CD4-positive, alpha-beta memory T cell (primary cell): ENCODE data around the gene STPG1. TPM values are rescaled to one million over a fixed set of nuclear protein-coding genes. Genes with fewer than 3 reads are reported as not detected.

ENCODE experiments used
- CTCF ChIA-PET: fragments of 350-600 bp; sonication (Branson Sonifier 250); formaldehyde crosslinking; loops from one replicate; lab custom pipeline; 2021; ENCODE audit warnings: inconsistent platforms; ENCODE audit not compliant: partially characterized antibody; lab: Charles Lee
- POLR2A ChIA-PET: fragments of 350-600 bp; sonication (Branson Sonifier 250); formaldehyde crosslinking; loops from one replicate; lab custom pipeline; 2021; ENCODE audit not compliant: partially characterized antibody; lab: Charles Lee
- DNase-seq, 5 donors: peaks; one replicate each; pipeline versions ENCODE4 v3.0.0 to v3.0.0-alpha.2; 2020 to 2022; ENCODE audit warnings: mixed read lengths in 1 of 5
- H3K27ac ChIP-seq: one replicate; pipeline ENCODE4 v1.7.0; 2013; ENCODE audit warnings: low read depth, low read length
- H3K27me3 ChIP-seq: 2 replicates; pipeline ENCODE4 v1.7.0; 2013; ENCODE audit warnings: mild to moderate bottlenecking, low read length, moderate library complexity; ENCODE audit not compliant: insufficient read depth
- H3K36me3 ChIP-seq: 2 replicates; pipeline ENCODE4 v1.7.0; 2013; ENCODE audit warnings: mild to moderate bottlenecking, low read length, moderate library complexity; ENCODE audit not compliant: insufficient read depth
- H3K4me1 ChIP-seq: 2 replicates; pipeline ENCODE4 v1.7.0; 2013; ENCODE audit warnings: mild to moderate bottlenecking, low read length, moderate library complexity; ENCODE audit not compliant: insufficient read depth
- H3K4me3 ChIP-seq, 2 donors: one replicate each; pipeline ENCODE4 v1.7.0; 2013; ENCODE audit warnings: low read length in 2 of 2, mild to moderate bottlenecking in 1 of 2
- H3K9me3 ChIP-seq, 2 donors: one replicate each; pipeline ENCODE4 v1.7.0; 2013; ENCODE audit warnings: low read length in 2 of 2, control low read depth in 1 of 2; ENCODE audit not compliant: control insufficient read depth in 1 of 2
- H3K27ac Mint-ChIP-seq, 7 donors: one replicate each; pipeline ENCODE4 v1.8.0; 2020 to 2021; ENCODE audit warnings: mixed read lengths in 7 of 7, mild to moderate bottlenecking in 6 of 7, inconsistent platforms in 3 of 7, moderate library complexity in 3 of 7
- H3K27me3 Mint-ChIP-seq, 2 donors: one replicate each; pipeline ENCODE4 v1.8.0; 2020 to 2021; ENCODE audit warnings: mixed read lengths in 2 of 2
- H3K36me3 Mint-ChIP-seq, 2 donors: one replicate each; pipeline ENCODE4 v1.8.0; 2020 to 2021; ENCODE audit warnings: mixed read lengths in 2 of 2, inconsistent platforms in 1 of 2, mild to moderate bottlenecking in 1 of 2
- H3K4me1 Mint-ChIP-seq, 4 donors: one replicate each; pipeline ENCODE4 v1.8.0; 2020 to 2021; ENCODE audit warnings: mixed read lengths in 4 of 4, mild to moderate bottlenecking in 1 of 4
- H3K4me3 Mint-ChIP-seq, 8 donors: one replicate each; pipeline ENCODE4 v1.8.0; 2020 to 2021; ENCODE audit warnings: mixed read lengths in 8 of 8, mild to moderate bottlenecking in 7 of 8, moderate library complexity in 6 of 8, inconsistent platforms in 3 of 8
- H3K9me3 Mint-ChIP-seq, 8 donors: one replicate each; pipeline ENCODE4 v1.8.0; 2020 to 2021; ENCODE audit warnings: mixed read lengths in 8 of 8, mild to moderate bottlenecking in 5 of 8, inconsistent platforms in 3 of 8, moderate library complexity in 1 of 8
- intact Hi-C: fragments of 100-400 bp; cut with micrococcal nuclease; formaldehyde crosslinking; loops from one replicate; pipeline ENCODE4 v1.15.1; 2023
- polyA plus RNA-seq, 2 donors: library from polyadenylated mRNA; unstranded; fragments of 300-500 nt; fragmentation: Illumina TruSeq; gene quantifications; one replicate each; pipeline ENCODE4 v1.2.3, GENCODE V29; 2021
- total RNA-seq, 2 experiments: library from RNA; stranded (reverse); gene quantifications; one replicate each; pipeline ENCODE4 v1.2.3, GENCODE V29; 2021

Gene STPG1
- total and polyA plus RNA-seq, 4 experiments from 2014 or later = 3.1 to 4.9 (median 3.8) TPM

DNA sequence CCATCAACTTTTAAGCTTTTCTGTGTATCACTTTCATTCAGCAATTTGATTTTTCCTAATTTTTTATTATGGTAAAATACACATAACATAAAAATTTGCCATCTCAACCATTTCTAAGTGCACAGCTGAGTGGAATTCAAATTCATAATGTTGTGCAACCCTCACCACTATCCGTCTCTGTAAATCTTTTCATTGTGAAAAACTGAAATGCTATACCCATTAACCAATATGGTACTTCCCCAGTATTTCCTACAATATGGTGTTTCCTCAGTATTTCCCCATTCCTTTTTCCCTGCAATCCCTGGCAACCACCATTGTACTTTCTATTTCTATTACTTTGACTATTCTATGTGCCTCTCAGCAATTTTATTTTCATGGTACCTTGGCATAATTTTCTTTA lies 6.8 kb downstream of the STPG1 start:
- no peaks in the 10 kb centered on the region for H3K27me3 ChIP-seq
- H3K27ac ChIP-seq = no peak overlapping the region
- Mint-ChIP-seq H3K4me1 (peaks cover under 1 to 2% (median 2%) of the 10 kb centered on the region in 4 donors), H3K27ac (no peak overlapping the region), H3K4me3 (no peak overlapping the region), H3K27me3 (no peaks in the 10 kb centered on the region), H3K9me3 (peaks cover 0 to 4% (median 0%) of the 10 kb centered on the region in 8 donors), H3K36me3 (peaks cover 0 to 3% of the 10 kb centered on the region in 2 donors)
- no peaks in the 10 kb centered on the region for H3K36me3 ChIP-seq
- ChIA-PET CTCF (interaction anchor here (12.9 kb wide), 1 partner anchor 14 kb away, joined by 100 read pairs; no protein-coding TSS in a partner anchor), POLR2A (no interaction called here)
- H3K9me3 ChIP-seq = no peaks in the 10 kb centered on the region
- H3K4me3 ChIP-seq = no peak overlapping the region
- DNase-seq = no peak
- intact Hi-C loops = no loop called here
- H3K4me1 ChIP-seq = no peaks in the 10 kb centered on the region

DNA sequence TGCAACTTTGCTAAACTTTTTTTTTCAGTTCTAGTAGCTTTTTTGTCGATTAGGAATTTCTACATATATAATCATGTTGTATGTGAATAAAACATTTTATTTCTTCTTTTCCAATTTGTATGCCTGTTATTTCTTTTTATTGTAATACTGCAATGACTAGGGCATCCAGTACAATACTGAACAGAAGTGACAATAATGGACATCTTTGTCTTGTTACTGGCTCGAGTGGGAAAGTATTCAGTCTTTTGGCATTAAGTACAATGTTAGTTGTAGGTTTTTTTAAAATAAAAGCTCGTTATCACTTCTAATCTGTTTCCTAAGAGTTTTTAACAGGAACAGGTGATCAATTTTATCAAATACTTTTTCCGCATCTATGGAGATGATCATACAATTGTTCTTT lies 9.8 kb downstream of the STPG1 start:
- no peak overlapping the region for H3K4me3 ChIP-seq
- ChIA-PET CTCF (interaction anchor here (2.6 to 12.9 kb wide), 3 partner anchors 11 to 204 kb away, joined by 18 to 100 read pairs (median 20); partner anchors contain the start of gene NIPAL3), POLR2A (no interaction called here)
- no peaks in the 10 kb centered on the region for H3K4me1 ChIP-seq
- no peaks in the 10 kb centered on the region for H3K36me3 ChIP-seq
- DNase-seq = no peak
- Mint-ChIP-seq H3K36me3 (peaks cover 2 to 11% of the 10 kb centered on the region in 2 donors), H3K9me3 (peaks cover 0 to 4% (median 0%) of the 10 kb centered on the region in 8 donors), H3K4me1 (no peaks in the 10 kb centered on the region), H3K4me3 (no peak overlapping the region), H3K27me3 (no peaks in the 10 kb centered on the region), H3K27ac (no peak overlapping the region)
- no peak overlapping the region for H3K27ac ChIP-seq
- no peaks in the 10 kb centered on the region for H3K27me3 ChIP-seq
- intact Hi-C loops = no loop called here
- no peaks in the 10 kb centered on the region for H3K9me3 ChIP-seq

DNA sequence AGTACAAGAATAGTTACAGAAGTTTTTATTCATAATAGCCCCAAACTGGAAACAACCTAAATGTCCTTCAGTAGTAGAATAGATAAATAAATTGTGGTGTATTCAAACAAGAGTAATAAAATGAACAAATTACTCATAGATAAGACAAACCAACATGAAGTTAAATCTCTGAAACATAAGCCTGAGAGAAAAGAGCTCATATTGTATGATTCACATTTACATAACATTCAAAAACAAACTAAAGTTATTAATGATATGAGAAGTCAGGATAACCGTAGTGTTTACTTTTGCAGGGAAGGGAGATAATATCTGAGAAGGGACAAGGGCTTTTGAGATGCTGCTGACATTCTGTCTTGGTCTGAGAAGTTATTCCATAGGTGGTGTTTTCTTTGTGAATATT lies 13.5 kb downstream of the STPG1 start:
- Mint-ChIP-seq H3K27ac (peak overlapping the region in 1 of 7 donors; percentile 51), H3K4me1 (no peaks in the 10 kb centered on the region), H3K27me3 (no peaks in the 10 kb centered on the region), H3K36me3 (peaks cover 2 to 8% of the 10 kb centered on the region in 2 donors), H3K9me3 (no peaks in the 10 kb centered on the region), H3K4me3 (no peak overlapping the region)
- no peaks in the 10 kb centered on the region for H3K4me1 ChIP-seq
- no peak for DNase-seq
- no peak overlapping the region for H3K4me3 ChIP-seq
- H3K9me3 ChIP-seq = no peaks in the 10 kb centered on the region
- H3K36me3 ChIP-seq = no peaks in the 10 kb centered on the region
- no peaks in the 10 kb centered on the region for H3K27me3 ChIP-seq
- intact Hi-C loops = no loop called here
- no peak overlapping the region for H3K27ac ChIP-seq
- CTCF ChIA-PET = interaction anchor here (1.1 to 12.9 kb wide), 5 partner anchors 8 to 201 kb away, joined by 3 to 100 read pairs (median 9); partner anchors contain the start of gene NIPAL3
- POLR2A ChIA-PET = no interaction called here

DNA sequence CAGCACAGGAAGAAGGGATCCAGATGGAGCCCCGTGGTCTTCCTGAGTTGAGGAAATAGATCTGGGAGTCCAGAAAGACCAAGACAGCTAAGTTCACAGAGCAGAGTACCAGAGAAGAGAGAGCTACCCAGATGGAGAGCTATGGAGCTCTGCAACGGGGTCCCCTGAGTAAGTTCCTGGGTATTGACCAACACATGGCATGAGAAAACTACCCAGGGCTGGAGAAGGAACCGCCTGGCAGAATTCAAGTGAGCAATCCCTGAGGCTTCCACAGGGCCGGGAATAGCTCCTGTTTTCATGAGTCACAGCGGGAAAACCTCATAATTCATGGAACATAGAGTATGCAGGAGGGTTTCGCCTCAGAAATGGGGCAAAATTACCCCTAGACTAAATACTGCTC lies 19.7 kb downstream of the STPG1 start:
- H3K27me3 ChIP-seq = no peaks in the 10 kb centered on the region
- no peak overlapping the region for H3K27ac ChIP-seq
- Mint-ChIP-seq H3K36me3 (peaks cover 0 to 1% of the 10 kb centered on the region in 2 donors), H3K9me3 (no peaks in the 10 kb centered on the region), H3K4me3 (no peak overlapping the region), H3K4me1 (peaks cover 23 to 29% (median 26%) of the 10 kb centered on the region in 4 donors), H3K27ac (peak overlapping the region in 5 of 7 donors; percentile 69 to 99 (median 97)), H3K27me3 (no peaks in the 10 kb centered on the region)
- intact Hi-C loops = loop anchor here (5.0 to 10.0 kb wide), 2 partner anchors 72 to 441 kb away; no protein-coding TSS in a partner anchor
- H3K4me1 ChIP-seq = peaks cover 33% of the 10 kb centered on the region
- no peak for DNase-seq
- H3K4me3 ChIP-seq = no peak overlapping the region
- ChIA-PET POLR2A (interaction anchor here (1.5 to 5.4 kb wide), 5 partner anchors 21 to 194 kb away, joined by 5 to 86 read pairs (median 20); partner anchors contain the start of genes NIPAL3, RCAN3 and STPG1), CTCF (interaction anchor here (1.1 to 6.7 kb wide), 19 partner anchors 10 to 248 kb away, joined by 3 to 517 read pairs (median 8); partner anchors contain the start of genes IFNLR1, NIPAL3 and STPG1)
- H3K36me3 ChIP-seq = no peaks in the 10 kb centered on the region
- H3K9me3 ChIP-seq = no peaks in the 10 kb centered on the region

DNA sequence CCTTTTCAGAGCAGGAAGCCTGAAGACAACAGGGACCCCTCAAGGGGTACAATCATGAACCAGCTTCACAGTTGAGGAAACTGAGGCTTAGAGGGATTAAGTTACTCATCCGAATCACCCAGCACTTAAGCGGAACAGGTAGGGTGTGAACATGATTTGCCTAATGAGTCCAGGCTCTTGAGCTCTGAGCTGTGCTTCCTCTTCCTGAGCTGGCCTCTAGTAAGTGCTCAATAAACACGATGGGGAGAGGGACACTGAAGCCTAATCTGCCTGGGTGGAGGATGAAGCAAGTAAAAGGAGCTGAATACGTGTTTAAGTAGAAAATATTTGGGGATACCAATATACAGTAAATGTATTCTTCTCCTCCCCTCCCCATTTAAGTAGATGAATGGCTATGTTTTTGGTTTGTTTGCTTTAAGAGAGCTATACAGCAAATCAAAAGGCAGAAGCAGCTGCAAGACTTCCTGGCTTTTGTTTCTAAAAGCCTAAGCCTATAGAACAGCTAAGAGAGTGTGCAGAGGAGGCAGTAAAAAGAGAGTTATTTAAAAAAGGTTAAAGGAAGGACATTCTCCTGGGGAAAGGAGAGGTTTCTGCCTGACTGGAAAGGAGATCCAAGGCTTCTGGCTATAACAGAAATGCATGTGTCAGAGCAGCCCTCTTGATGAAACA lies 20.5 kb downstream of the STPG1 start:
- DNase-seq = no peak
- H3K27ac Mint-ChIP-seq = peak overlapping the region; percentile 9 to 99 (median 97)
- Histone ChIP-seq H3K27me3 (no peaks in the 10 kb centered on the region), H3K27ac (peak overlapping the region; percentile 72), H3K4me3 (no peak overlapping the region), H3K36me3 (no peaks in the 10 kb centered on the region), H3K4me1 (peaks cover 33% of the 10 kb centered on the region), H3K9me3 (no peaks in the 10 kb centered on the region)
- peak overlapping the region in 5 of 8 donors; percentile 54 to 90 (median 87) for H3K4me3 Mint-ChIP-seq
- intact Hi-C loops = loop anchor here (1.0 to 10.0 kb wide), 5 partner anchors 22 to 442 kb away; partner anchors contain the start of gene NIPAL3
- no peaks in the 10 kb centered on the region for H3K9me3 Mint-ChIP-seq
- POLR2A ChIA-PET = interaction anchor here (1.3 to 5.4 kb wide), 11 partner anchors 22 to 249 kb away, joined by 3 to 86 read pairs (median 7); partner anchors contain the start of genes IFNLR1, NIPAL3, RCAN3 and SRRM1
- peaks cover 23 to 29% (median 26%) of the 10 kb centered on the region in 4 donors for H3K4me1 Mint-ChIP-seq
- peaks cover 0 to 1% of the 10 kb centered on the region in 2 donors for H3K36me3 Mint-ChIP-seq
- H3K27me3 Mint-ChIP-seq = no peaks in the 10 kb centered on the region
- CTCF ChIA-PET = interaction anchor here (0.6 to 6.7 kb wide), 28 partner anchors 9 to 322 kb away, joined by 3 to 517 read pairs (median 5); partner anchors contain the start of genes IFNLR1, NIPAL3 and STPG1

DNA sequence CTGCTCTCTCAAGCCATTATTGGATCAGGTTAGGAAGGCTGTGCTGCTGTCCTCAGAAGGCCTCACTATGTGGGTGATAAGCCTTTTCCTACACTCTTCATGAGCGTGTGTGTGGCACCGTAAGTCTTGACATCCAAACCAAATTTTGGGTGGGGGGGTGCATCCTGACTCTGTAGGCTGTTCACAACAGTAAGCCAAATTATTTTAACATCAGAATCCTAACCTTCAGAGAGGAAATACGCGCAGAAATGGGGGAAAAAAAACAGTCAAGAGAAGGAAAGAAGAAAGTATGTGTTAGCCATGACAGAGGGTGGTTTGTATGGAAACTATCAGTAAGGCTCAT lies 21.0 kb downstream of the STPG1 start:
- POLR2A ChIA-PET = interaction anchor here (1.3 to 5.4 kb wide), 12 partner anchors 22 to 250 kb away, joined by 3 to 86 read pairs (median 7); partner anchors contain the start of genes IFNLR1, NIPAL3, RCAN3 and SRRM1
- no peaks in the 10 kb centered on the region for H3K9me3 ChIP-seq
- no peak for DNase-seq
- Mint-ChIP-seq H3K4me3 (peak overlapping the region in 7 of 8 donors; percentile 81 to 92 (median 87)), H3K9me3 (no peaks in the 10 kb centered on the region), H3K27me3 (no peaks in the 10 kb centered on the region), H3K36me3 (peaks cover 0 to 1% of the 10 kb centered on the region in 2 donors), H3K27ac (peak overlapping the region; percentile 94 to 99 (median 98)), H3K4me1 (peaks cover 23 to 29% (median 26%) of the 10 kb centered on the region in 4 donors)
- peak overlapping the region; percentile 72 for H3K27ac ChIP-seq
- H3K4me1 ChIP-seq = peaks cover 33% of the 10 kb centered on the region
- intact Hi-C loops = loop anchor here (1.0 to 10.0 kb wide), 5 partner anchors 23 to 442 kb away; partner anchors contain the start of gene NIPAL3
- CTCF ChIA-PET = interaction anchor here (0.6 to 6.7 kb wide), 31 partner anchors 8 to 443 kb away, joined by 3 to 517 read pairs (median 5); partner anchors contain the start of genes IFNLR1, NIPAL3 and STPG1
- H3K36me3 ChIP-seq = no peaks in the 10 kb centered on the region
- H3K4me3 ChIP-seq = no peak overlapping the region
- H3K27me3 ChIP-seq = no peaks in the 10 kb centered on the region
